ENCODE results near the gene PLXNA4. TPM values are rescaled to one million over a fixed set of nuclear protein-coding genes. Genes with fewer than 3 reads are reported as not detected.

Gene PLXNA4
- total RNA-seq, 2 experiments from 2014 or later: 16.5 to 20.5 TPM

DNA sequence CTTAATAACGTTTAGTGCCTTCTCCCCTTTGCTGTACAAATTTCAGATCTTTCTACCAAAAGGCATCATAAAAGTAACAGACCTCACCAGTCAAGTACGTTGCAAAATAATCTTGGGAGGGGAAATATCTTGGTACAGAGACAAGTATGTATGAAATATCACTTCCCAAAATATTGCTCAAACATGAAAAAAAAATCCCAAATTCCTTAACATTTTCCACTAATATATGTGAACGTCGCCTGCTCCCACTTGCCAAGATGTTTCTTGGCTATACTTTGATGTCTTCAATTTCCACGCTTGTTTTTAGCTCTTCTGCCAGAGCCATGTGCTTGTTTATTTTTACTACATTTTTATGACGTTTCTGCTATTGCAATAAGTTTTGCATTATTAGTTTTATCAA lies 223.5 kb downstream of the PLXNA4 start:
- Mint-ChIP-seq H3K27me3 (peaks cover 45% of the 10 kb centered on the region), H3K9me3 (no peaks in the 10 kb centered on the region)
- POLR2A ChIA-PET: no interaction called here

DNA sequence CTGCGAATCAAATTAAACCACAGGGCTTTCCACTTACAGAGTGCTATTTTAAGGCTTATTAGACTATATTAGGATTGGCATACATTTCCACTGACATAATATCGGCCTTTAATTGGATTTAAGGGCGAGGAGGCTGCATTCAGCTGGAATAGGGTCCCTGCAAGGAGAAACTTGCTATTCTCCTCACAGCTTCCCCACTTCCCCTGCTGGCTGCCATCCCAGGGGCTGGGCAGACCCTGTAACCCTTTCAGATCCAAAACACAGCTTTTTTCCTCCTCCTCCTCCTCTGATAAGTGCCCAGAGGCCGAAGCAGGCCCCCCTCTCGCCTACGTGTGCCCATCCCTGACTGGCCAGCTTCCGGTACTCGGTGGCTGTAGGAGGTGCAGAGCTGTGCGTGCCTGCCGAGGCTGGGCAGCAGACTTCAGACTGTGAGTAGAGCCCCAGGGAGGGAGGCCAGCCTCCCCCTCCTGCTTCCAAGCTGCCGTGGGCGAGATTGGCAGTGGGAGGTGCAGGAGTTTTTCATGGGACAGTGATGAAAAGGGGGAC lies 224.2 kb downstream of the PLXNA4 start:
- Mint-ChIP-seq H3K4me3 (no peak overlapping the region), H3K27me3 (peaks cover 45% of the 10 kb centered on the region), H3K36me3 (no peaks in the 10 kb centered on the region), H3K27ac (no peak overlapping the region), H3K4me1 (no peaks in the 10 kb centered on the region), H3K9me3 (no peaks in the 10 kb centered on the region)
- no peak for DNase-seq
- ATAC-seq (ENCODE audit: low read depth): no peak
- POLR2A ChIA-PET: no interaction called here

More for the DNA sequence above, 223.5 kb downstream of the PLXNA4 start:
- DNase-seq (no peak), ATAC-seq (ENCODE audit: low read depth) (no peak)
- Mint-ChIP-seq H3K4me3 (no peak overlapping the region), H3K4me1 (no peaks in the 10 kb centered on the region), H3K36me3 (peaks cover 1% of the 10 kb centered on the region), H3K27ac (no peak overlapping the region)

DNA sequence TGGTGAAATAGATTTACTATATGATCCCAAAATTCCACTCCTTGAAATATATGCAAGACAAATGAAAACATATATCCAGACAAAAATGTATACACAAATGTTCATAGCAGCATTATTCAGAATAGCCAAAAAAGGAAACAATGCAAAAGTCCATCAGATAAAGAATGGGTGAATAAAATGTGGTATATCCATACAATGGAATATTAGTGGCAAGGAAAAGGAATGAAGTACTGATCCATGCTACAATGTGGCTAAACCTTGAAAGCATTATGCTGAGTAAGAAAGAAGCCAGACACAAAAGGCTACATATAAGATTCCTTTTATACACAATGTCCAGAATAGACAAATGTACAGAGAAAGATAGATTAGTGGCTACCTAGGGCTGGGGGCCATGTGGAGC lies 225.5 kb downstream of the PLXNA4 start:
- DNase-seq: no peak
- Mint-ChIP-seq H3K27me3 (peaks cover 52% of the 10 kb centered on the region), H3K4me1 (no peaks in the 10 kb centered on the region), H3K27ac (no peak overlapping the region), H3K9me3 (no peaks in the 10 kb centered on the region), H3K4me3 (no peak overlapping the region), H3K36me3 (no peaks in the 10 kb centered on the region)
- ATAC-seq (ENCODE audit: low read depth): no peak
- POLR2A ChIA-PET: no interaction called here

DNA sequence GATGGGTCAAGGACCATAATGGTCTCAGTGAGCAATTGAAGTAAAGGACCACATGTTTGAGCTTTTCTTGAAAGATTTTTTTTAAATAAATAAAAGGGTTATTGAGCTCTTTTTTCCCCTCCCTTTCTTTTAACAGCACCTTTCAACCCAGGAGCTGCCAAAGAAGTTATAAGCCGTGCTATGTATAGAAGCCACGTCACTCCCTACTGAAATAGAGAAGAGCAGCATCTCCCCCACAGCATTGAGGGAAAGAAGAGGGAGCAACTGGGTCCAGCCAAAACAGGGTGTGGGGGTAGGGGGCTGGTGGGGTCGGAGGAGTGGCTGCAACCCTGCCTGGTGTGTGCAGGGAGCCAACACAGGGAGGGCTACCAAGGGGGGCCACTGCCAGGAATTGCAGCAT lies 227.2 kb downstream of the PLXNA4 start:
- DNase-seq (no peak), ATAC-seq (ENCODE audit: low read depth) (no peak)
- Mint-ChIP-seq H3K27me3 (peaks cover 49% of the 10 kb centered on the region), H3K27ac (no peak overlapping the region), H3K4me1 (peaks cover 2% of the 10 kb centered on the region), H3K4me3 (no peak overlapping the region), H3K9me3 (peaks cover 1% of the 10 kb centered on the region), H3K36me3 (no peaks in the 10 kb centered on the region)
- POLR2A ChIA-PET: no interaction called here

DNA sequence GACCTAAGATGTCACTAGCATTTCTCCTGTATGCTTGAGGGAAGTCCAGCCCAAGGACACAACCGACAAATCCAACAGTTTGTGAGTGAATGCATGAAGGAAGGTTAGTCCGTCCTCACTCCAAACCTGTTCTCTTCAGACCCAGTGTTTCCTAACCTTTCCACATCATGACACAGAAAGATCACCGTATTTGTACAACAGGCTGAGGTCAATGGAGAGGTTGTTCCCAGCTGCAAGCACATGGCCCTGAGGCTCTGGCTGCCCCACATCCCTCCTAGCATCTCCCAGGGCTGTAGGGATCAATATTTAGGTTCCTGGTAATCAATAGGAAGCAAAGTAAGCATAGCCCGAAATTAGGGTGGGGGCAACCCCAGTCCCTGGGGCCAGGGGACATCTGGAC lies 227.9 kb downstream of the PLXNA4 start:
- peaks cover 2% of the 10 kb centered on the region for H3K4me1 Mint-ChIP-seq
- H3K36me3 Mint-ChIP-seq: no peaks in the 10 kb centered on the region
- ATAC-seq (ENCODE audit: low read depth) (no peak), DNase-seq (no peak)
- no peak overlapping the region for H3K4me3 Mint-ChIP-seq
- H3K9me3 Mint-ChIP-seq: peaks cover 1% of the 10 kb centered on the region
- POLR2A ChIA-PET: no interaction called here
- no peak overlapping the region for H3K27ac Mint-ChIP-seq
- H3K27me3 Mint-ChIP-seq: peaks cover 44% of the 10 kb centered on the region

DNA sequence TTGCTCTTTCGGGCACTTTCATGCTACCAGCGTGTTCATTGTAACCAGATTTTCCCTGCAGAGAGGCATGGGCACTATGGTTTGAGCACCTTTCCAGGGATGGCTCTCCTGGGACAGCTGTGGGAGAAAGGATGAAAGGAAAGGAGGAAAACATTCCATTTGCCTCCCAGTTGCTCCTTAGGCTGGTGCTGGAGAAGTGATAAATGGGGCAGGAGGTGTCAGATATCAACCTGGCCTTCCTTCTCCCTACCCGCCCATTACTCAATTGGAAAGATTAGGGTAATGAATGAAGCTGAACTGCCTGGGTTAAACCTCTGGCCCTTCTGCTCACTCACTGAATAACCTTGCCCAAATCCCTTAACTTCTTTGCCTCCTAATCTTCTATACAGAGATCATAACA lies 228.4 kb downstream of the PLXNA4 start:
- no peak for DNase-seq
- ATAC-seq (ENCODE audit: low read depth): no peak
- H3K4me3 Mint-ChIP-seq: no peak overlapping the region
- POLR2A ChIA-PET: no interaction called here
- H3K27ac Mint-ChIP-seq: no peak overlapping the region
- H3K4me1 Mint-ChIP-seq: peaks cover 2% of the 10 kb centered on the region
- peaks cover 1% of the 10 kb centered on the region for H3K9me3 Mint-ChIP-seq
- no peaks in the 10 kb centered on the region for H3K36me3 Mint-ChIP-seq
- peaks cover 42% of the 10 kb centered on the region for H3K27me3 Mint-ChIP-seq

DNA sequence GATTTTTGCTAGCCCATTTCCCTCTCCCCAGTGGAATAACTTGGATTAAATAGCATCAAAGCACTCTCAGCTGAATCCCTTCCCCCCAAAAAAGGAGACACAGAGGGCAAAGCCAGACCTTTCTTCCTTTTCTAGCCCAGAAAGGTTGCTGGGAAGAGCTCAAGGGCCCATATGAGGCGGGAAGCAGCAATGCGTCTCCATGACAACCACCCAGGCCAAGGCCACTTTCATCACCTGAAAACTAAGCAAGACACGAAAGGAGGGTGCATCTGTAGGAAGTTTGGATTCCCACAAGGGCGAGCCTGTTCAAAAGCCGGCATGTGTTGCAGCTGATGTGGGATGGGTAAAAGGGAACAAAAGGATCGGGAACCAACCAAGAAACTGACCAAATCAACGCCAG lies 229.1 kb downstream of the PLXNA4 start:
- peaks cover 37% of the 10 kb centered on the region for H3K27me3 Mint-ChIP-seq
- POLR2A ChIA-PET: no interaction called here
- H3K27ac Mint-ChIP-seq: no peak overlapping the region
- H3K4me1 Mint-ChIP-seq: peaks cover 2% of the 10 kb centered on the region
- H3K4me3 Mint-ChIP-seq: no peak overlapping the region
- ATAC-seq (ENCODE audit: low read depth): no peak
- no peaks in the 10 kb centered on the region for H3K36me3 Mint-ChIP-seq
- H3K9me3 Mint-ChIP-seq: peaks cover 1% of the 10 kb centered on the region
- no peak for DNase-seq

DNA sequence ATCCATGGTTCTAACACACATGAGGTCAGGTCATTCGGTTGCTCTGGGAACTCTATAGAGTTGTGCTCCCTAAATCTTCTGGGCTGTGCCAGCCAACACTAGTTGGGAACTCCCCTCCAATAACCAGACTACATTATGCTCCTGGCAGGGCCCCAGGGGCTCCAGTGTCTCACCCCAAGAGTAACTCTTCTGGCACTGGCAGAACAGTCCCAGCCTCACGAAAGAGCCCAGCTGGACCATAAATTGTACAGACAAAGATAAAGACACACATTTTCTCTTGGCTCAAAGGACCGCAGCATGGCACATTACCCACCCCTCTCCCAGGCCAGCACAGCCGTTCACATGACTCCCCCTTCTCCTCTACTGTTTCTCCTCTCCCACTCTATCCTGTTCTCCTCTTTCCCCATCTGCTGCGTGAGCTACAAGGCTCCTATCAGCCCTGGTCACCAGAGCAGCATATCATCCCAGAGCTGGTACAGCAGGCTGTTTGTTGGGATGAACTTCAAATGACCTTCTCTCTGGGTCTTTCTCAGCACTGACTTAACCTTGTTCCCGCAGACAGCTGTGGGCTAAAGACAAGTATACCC lies 230.6 kb downstream of the PLXNA4 start:
- ATAC-seq (ENCODE audit: low read depth): no peak
- H3K27me3 Mint-ChIP-seq: peaks cover 28% of the 10 kb centered on the region

DNA sequence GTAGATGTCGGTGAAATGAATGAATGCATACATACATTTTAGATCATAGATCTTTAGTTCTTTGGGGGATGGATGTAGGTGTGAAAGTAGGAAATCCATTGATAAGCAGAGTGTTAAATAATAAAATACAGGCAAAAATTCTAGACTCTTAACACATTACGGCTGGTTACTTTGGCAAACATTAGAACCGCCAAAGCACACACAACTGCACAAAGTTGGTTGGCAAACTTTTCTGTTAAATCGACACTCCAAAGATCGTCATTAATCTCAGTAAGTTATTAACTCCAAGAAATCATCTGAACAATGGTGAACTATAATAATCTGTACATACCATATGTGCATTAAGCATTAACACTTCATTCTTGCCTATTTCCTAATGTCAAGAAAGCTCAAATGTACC lies 231.2 kb downstream of the PLXNA4 start:
- Mint-ChIP-seq H3K4me1 (peaks cover 2% of the 10 kb centered on the region), H3K36me3 (no peaks in the 10 kb centered on the region), H3K27me3 (peaks cover 29% of the 10 kb centered on the region), H3K27ac (no peak overlapping the region), H3K4me3 (no peak overlapping the region), H3K9me3 (peaks cover 1% of the 10 kb centered on the region)
- ATAC-seq (ENCODE audit: low read depth) (no peak), DNase-seq (no peak)
- POLR2A ChIA-PET: no interaction called here

More for the DNA sequence above, 230.6 kb downstream of the PLXNA4 start:
- Mint-ChIP-seq H3K36me3 (no peaks in the 10 kb centered on the region), H3K9me3 (peaks cover 1% of the 10 kb centered on the region), H3K4me1 (peaks cover 2% of the 10 kb centered on the region), H3K4me3 (no peak overlapping the region), H3K27ac (no peak overlapping the region)
- POLR2A ChIA-PET: no interaction called here
- DNase-seq: no peak

DNA sequence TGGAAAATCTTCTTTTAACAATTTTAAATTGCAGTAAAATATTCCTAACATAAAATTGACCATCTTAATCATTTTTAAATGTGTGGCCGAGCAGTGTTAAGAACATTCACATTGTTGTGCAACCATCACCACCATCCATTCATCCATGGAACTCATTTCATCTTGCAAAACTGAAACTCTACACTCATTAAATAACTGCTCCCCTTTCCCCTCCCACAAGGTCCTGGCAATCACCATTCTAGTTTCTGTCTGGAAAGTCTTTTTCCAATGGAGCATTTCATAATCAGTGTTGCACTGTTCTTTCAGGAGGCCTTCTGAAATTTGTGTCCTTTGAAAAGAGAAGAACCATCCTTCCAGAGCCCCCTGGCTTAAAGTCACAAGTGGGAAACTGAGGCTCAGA lies 233.1 kb downstream of the PLXNA4 start:
- Mint-ChIP-seq H3K9me3 (peaks cover 1% of the 10 kb centered on the region), H3K4me1 (peaks cover 2% of the 10 kb centered on the region), H3K4me3 (no peak overlapping the region), H3K27me3 (peaks cover 27% of the 10 kb centered on the region), H3K36me3 (no peaks in the 10 kb centered on the region), H3K27ac (no peak overlapping the region)
- DNase-seq: no peak
- no peak for ATAC-seq (ENCODE audit: low read depth)
- POLR2A ChIA-PET: interaction anchor here (0.6 kb wide), 1 partner anchor 1605 kb away, joined by 3 read pairs; no protein-coding TSS in a partner anchor

DNA sequence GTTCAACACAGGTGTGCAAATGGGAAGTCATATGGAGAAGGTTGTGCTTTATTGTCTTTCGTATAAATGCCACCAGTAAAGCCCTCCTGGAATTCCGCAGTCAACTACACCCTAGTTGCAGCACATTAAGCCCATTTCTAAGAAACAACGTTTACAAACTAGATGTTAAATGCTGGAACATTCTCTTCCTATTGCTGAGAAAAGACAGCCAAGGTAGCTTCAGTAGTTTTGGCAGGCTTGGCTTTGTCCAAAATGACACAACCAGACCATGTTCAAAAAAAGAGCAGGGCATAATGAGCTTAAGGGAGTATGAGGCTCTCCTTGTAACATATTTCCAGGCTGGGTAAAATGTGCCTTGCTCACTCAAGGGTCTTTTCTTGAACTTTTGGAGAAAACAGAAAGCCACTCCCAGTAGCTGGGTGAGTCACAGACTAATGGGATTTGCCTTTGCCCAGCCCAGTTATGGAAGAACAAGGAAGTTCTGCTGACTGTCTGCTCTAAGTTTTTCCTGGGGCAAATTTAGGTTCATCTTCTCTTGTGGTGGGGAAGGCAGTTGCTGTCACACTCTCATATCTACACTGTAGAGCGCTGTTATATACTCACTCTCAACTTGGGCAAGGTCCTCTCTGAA lies 238.7 kb downstream of the PLXNA4 start:
- POLR2A ChIA-PET: no interaction called here

DNA sequence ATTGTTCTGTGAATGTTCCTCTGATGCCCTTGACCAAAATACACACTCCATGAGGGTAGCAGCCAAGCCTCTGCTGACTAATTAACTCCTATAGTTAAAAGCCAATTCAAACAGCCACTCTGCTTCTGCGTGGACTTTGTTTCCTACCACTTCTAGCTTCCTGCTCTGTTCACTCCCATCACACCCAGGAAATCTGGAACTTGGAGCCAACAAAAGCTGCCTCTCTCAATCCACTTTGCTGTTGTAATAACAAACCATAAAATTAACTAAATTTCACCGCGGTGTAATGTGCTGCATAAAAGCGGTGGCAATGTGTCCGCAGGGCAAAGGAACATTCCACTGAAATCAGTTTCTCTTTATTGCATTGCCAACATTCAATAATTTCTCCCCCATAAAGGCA lies 239.5 kb downstream of the PLXNA4 start:
- no peak overlapping the region for H3K4me3 Mint-ChIP-seq
- H3K4me1 Mint-ChIP-seq: no peaks in the 10 kb centered on the region
- H3K27ac Mint-ChIP-seq: no peak overlapping the region
- ATAC-seq (ENCODE audit: low read depth) (no peak), DNase-seq (no peak)
- peaks cover 8% of the 10 kb centered on the region for H3K27me3 Mint-ChIP-seq
- POLR2A ChIA-PET: no interaction called here
- H3K36me3 Mint-ChIP-seq: no peaks in the 10 kb centered on the region
- no peaks in the 10 kb centered on the region for H3K9me3 Mint-ChIP-seq

More for the DNA sequence above, 238.7 kb downstream of the PLXNA4 start:
- Mint-ChIP-seq H3K27ac (no peak overlapping the region), H3K4me3 (no peak overlapping the region), H3K36me3 (no peaks in the 10 kb centered on the region), H3K9me3 (no peaks in the 10 kb centered on the region), H3K4me1 (no peaks in the 10 kb centered on the region), H3K27me3 (peaks cover 8% of the 10 kb centered on the region)
- no peak for ATAC-seq (ENCODE audit: low read depth)
- DNase-seq: no peak

DNA sequence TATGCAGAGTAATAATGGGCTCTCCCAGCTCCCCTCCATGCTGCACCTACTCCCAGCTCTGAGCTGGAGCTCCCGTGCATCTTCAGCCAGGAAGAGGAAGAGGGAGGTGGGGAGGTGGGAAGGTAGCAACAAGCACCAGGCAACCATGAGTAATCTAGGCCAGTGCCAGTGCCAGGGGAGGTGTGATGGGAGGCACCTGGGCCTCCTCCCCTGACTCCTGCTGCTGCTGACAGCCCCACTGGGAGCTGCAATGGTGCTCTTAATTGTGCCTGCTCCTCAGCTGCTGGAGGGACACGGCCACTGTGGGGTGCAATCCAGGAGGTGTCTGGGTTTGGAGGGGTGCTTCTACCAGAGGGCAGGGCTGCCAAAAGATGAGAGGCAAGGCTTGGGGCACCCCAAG lies 243.0 kb downstream of the PLXNA4 start:
- H3K27me3 Mint-ChIP-seq: peaks cover 8% of the 10 kb centered on the region
- H3K4me3 Mint-ChIP-seq: no peak overlapping the region
- H3K4me1 Mint-ChIP-seq: no peaks in the 10 kb centered on the region
- DNase-seq (no peak), ATAC-seq (ENCODE audit: low read depth) (no peak)
- no peak overlapping the region for H3K27ac Mint-ChIP-seq
- POLR2A ChIA-PET: no interaction called here
- H3K36me3 Mint-ChIP-seq: no peaks in the 10 kb centered on the region
- no peaks in the 10 kb centered on the region for H3K9me3 Mint-ChIP-seq

DNA sequence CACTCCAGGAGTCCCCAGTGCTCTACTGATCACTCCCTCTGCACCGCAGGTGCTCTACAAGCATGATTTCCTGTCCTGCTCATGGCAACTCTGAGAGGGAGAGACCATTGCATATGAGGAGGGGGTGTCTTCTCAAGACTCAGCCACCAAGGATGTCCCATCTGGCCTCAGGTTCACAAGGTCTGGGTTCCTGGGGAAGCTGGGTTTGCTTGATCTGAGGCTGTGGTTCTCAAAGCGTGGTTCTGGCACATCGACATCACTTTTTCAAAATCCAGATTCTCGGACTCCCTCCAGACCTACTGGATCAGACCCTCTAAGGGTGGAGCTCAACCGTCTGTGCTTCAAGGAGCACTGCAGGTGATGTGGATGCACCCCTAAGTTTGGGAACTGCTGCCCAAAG lies 247.5 kb downstream of the PLXNA4 start:
- no peak overlapping the region for H3K27ac Mint-ChIP-seq
- no peak for ATAC-seq (ENCODE audit: low read depth)

More for the DNA sequence above, 247.5 kb downstream of the PLXNA4 start:
- POLR2A ChIA-PET: no interaction called here
- Mint-ChIP-seq H3K9me3 (no peaks in the 10 kb centered on the region), H3K36me3 (no peaks in the 10 kb centered on the region), H3K4me3 (no peak overlapping the region), H3K4me1 (peaks cover 3% of the 10 kb centered on the region), H3K27me3 (peaks cover 16% of the 10 kb centered on the region)
- no peak for DNase-seq
